Right renal cortex interstitium (tissue), 3 donors: ENCODE measurements around the gene MGAT3. TPM values are rescaled to one million over a fixed set of nuclear protein-coding genes. Genes with fewer than 3 reads are reported as not detected.
"Not testable (repeated sequence)": the region's sequence is repeated elsewhere in the genome, so short reads cannot be mapped to it uniquely, and the experiment has no call there.

Experiments
- DNase-seq, 3 donors: peaks; one replicate each; pipeline ENCODE4 v3.0.0-alpha.2; 2013; ENCODE audit warnings: low read depth in 3 of 3, low spot score in 2 of 3
- polyA plus RNA-seq, 3 donors: library from polyadenylated mRNA; unstranded; fragments of 120-200 nt; gene quantifications; one replicate each; pipeline ENCODE4 v1.2.1, GENCODE V29; 2013; ENCODE audit not compliant: insufficient read length in 3 of 3

Gene MGAT3
- polyA plus RNA-seq, 3 donors: 18.7 to 26.7 (median 23.8) TPM

DNA sequence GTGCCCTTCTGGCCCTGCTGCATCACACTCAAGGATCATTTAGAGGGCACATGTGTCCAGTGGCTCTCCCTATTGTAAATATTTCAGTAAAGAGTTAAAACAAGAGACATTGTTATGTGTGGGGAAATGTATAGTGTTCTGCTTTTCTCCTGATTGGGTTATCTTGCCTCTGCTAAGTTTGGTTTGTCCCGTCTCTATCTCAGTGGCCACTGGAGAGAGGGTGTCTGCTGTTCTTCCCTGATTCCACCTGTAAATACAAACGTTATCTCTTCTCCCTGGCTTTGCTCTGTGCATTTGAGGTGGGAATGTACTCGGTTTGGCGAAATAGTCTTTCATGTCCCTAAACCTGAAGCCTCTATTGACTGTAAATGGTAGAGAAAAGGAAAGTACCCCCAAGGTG, 51.6 kb downstream of the MGAT3 start:
- DNase-seq: no peak

DNA sequence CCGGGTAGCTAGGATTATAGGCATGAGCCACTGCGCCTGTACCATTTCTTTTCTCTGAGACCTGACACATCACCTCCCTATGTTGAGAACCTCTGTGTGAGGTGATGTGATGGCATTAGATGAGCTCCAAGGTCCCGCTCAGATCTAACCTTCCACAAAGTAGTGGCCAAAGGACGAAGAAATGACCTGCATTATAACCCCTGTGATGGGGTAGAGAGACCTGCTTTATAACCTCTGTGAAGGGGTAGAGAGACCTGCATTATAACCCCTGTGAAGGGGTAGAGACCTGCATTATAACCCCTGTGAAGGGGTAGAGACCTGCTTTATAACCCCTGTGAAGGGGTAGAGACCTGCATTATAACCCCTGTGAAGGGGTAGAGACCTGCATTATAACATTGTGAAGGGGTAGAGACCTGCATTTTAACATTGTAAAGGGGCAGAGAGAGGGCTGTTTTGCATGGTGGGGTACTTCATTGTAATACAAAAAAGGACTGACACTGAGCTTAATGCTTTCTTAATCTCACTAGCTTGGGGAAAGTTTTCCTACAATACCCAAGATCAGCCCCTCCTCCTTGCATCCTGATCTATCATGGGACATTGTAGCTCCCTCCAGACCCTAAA, 53.8 kb downstream of the MGAT3 start:
- no peak for DNase-seq

DNA sequence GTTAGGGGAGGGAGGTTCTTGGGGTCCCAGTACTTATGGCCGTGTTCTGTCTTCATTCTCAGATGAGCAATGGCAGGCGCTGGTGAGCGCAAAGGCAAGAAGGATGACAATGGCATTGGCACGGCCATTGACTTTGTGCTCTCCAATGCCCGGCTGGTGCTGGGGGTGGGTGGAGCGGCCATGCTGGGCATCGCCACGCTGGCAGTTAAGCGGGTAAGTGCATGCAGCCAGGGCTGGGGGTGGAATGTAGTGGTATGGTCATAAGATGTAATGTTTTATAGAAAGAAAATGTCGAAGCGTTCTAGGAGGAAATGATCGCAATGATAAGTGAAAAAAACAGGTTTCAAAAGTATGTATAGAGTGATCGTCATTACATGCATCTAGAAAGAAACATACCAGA, 54.4 kb downstream of the MGAT3 start:
- DNase-seq: no peak

DNA sequence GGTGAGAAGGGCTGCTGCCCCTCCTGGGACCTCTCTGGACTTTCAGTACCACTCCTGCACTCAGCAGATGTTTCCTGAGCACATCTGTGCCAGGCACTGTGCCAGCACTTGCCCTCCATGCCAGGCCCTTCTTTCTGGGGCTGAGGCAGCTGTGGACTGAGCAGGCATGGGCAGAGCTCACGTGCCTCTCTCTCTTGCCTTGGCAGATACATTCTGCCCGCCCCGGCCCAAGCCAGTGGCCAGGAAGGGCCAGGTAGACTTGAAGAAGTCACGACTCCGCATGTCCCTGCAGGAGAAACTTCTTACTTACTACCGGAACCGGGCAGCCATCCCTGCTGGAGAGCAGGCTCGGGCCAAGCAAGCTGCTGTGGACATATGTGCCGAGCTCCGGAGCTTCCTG, 55.2 kb downstream of the MGAT3 start:
- no peak for DNase-seq

DNA sequence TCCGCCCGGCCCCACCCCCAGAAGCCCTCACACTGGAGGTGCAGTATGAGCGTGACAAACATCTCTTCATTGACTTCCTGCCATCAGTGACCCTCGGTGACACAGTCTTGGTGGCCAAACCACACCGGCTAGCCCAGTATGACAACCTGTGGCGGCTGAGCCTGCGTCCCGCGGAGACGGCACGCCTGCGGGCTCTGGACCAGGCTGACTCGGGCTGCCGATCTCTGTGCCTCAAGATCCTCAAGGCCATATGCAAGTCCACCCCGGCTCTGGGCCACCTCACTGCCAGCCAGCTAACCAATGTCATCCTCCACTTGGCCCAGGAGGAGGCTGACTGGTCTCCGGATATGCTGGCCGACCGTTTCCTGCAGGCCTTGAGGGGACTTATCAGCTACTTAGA, 57.0 kb downstream of the MGAT3 start:
- DNase-seq: no peak

DNA sequence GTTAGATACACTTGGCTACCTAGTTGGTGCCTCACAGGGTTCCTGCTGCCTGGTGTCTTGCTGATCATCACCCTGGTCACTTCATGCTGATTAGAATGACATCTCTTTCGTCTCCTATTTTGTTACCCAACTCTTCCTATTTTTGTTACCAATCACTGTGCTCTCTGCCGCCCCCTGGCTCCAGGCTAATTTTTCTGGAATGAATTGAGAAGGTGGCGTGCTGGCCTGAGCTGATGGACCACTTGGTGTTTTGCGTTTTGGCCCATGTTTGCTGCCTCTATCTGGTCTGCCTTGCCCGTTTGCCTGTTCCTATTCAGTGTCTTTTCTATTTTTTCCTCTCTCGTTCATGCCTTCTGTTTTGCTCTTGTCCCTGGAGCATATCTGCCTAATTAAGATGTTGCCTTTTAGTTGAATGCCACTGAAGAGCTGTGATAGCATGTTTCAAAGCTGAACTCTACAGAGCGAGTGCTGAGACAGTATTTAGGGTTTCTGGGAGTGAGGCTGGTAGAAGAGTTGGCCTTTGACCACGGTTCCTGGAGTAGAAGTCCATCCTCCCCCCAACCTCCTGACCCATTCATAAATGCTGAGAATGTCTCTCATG, 57.7 kb downstream of the MGAT3 start:
- no peak for DNase-seq

DNA sequence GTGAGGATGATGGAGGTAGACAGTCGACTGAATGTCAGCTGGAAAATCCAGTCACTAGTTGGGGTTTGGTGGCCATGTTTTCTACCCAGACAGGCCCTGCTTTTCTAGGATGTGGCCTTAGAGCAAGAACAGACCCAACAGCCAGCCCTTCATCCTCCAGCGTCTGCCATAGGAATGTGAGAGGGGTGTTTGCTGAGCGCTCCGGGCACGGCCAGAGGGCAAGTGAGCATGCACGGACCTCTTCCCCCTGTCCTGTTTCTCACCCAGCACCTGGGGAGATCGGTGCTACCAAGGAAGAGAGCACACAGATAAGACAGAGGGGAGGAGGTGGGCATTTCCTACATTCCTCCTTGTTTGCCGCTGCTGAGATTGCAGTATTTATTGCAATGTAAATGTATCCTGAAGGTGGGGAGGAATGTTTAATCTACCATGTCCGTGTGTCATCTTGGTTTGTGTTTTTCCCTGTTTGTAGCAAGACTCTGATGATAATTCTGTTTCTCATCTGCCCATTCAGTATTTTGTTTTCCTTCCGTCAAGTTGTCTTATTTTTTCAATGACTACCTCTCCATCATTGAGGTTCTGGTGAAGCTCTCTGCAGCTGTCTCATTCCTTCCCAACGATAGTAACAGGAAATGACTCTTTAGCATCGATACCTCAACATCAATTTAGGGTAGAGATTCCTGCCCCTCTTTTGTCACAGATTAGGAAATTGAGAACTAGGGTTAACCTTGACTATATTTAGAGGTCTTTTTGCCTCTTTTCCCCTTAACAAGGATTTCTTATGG, 58.6 kb downstream of the MGAT3 start:
- DNase-seq: no peak

DNA sequence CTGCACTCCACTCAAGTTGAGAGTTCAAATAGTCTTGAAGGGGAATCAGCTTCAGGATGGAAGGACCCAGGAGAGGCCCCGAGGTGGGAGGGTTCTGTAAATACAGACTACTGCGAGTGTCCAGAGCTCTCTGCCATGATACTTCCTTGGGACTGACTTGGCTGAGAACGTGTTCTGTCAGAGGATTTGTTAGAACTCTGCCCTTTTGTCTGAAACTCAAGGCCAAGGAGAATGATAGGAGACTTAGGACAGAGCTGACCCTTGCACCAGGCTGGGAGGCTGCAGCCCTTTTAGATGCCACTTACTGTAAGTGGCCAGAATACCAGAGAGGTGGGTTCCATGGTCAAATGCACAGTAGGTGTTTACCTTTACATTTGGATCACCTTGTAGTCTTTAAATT, 60.7 kb downstream of the MGAT3 start:
- no peak for DNase-seq

DNA sequence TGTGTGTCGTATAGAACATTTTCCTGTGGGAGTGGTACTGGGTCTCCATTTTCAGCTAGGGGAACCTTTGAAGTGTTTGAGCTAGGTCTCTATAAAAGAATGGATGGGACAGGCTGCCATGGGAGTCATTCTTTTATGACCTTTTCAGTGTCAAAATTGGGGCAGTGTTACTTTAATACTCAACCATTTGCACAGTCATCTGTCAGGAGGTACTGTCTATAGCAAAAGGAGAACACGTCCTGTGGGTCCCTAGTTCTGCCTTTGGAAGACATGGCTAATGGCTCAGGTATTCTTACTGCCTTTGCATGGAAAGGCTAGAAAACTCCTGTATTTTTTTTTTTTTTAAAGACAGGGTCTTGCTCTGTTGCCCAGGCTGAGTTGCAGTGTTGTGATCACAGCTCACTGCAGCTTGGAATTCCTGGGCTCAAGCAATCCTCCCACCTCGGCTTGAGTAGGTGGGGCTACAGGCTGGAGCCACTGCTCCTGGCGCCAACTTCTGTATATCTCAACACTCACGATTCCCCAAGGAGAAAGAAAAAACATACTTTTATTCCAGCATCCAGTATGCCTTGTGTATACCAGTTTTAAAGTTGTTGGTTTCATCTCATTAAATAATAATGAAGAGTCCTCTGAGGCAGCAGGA, 61.5 kb downstream of the MGAT3 start:
- DNase-seq: no peak

DNA sequence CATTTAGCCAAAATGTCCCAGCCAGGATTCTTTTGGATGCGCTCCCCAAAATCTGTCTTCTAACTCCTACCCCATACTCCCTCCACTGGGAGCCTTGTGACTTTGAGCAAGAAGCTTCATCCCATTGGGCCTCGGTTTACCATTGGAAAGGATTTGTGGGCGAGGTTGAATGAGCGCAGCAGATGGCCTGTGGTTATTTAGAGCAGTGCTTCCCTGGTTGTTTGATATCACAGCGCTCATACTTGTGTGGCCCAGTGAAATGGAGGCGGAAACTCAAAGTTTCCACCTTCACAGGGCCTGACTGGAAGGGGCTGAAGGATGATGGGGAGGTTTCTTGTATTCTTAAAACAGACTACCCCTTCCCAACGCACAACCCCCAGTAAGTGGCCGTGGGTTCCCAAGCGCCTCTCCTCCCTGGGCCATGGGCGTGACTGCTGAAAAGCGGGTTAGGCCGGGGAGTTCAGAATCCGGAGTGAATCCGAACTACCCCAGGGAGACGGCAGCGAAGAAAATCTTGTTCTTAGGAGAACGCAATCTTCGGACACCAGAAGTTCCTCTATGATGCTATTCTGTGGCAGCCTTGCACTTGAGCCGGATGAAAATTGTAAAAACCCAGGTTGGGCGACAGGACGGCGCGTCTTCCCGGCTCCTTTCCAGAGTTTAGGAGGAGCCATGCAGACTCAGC, 62.3 kb downstream of the MGAT3 start:
- DNase-seq: no peak

DNA sequence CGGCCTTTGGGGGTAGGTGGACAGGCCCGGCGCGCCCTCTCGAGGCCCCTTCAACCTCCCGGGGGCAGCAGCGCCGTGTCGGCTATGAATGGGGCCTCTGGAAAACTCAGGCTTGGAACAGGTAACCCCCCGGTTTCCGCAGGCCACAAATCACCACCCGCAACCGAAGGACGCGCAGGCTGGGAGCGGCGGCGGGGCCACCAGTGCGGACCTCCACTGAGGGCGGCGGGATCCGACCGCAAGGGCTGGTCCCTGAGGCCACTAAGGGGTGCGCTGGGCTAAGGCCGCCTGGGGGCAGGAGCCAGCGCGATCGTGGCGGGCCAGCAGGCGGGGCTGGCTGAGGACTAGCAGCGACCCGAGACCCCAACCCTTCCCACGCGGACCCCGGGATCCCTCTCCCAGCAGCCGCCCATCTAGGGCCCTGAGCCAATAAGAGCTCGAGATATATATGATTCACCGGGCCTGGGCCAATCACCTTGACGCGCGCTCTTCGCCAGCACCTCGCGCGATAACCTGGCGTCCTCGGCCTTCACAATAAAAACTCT, 62.9 kb downstream of the MGAT3 start:
- no peak for DNase-seq

DNA sequence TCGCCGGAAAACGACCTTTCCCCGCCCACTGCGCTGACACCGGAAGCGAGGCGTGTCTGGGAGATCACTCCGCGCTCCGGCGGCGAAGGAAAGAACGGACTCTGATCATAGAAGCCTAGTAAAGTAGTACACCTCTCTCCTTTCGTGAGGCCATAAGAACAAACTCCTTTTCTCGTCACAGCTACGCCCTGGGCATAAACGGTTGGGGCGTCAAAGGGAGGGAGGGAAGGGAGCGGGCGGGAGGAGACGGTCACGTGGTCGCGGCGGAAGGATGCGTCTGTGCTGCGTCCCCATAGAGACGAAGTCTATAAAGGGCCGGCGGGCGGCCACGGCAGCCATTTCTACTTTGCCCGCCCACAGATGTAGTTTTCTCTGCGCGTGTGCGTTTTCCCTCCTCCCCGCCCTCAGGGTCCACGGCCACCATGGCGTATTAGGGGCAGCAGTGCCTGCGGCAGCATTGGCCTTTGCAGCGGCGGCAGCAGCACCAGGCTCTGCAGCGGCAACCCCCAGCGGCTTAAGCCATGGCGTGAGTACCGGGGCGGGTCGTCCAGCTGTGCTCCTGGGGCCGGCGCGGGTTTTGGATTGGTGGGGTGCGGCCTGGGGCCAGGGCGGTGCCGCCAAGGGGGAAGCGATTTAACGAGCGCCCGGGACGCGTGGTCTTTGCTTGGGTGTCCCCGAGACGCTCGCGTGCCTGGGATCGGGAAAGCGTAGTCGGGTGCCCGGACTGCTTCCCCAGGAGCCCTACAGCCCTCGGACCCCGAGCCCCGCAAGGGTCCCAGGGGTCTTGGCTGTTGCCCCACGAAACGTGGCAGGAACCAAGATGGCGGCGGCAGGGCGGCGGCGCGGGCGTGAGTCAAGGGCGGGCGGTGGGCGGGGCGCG, 63.7 kb downstream of the MGAT3 start, which contains the start of gene ATF4:
Gene ATF4 (plus strand): TSS at position 337 of the 880 bp plus-strand sequence. CDS start 884 bp downstream, outside the sequence.
- DNase-seq: peak; percentile 94 to 100 (median 99)

DNA sequence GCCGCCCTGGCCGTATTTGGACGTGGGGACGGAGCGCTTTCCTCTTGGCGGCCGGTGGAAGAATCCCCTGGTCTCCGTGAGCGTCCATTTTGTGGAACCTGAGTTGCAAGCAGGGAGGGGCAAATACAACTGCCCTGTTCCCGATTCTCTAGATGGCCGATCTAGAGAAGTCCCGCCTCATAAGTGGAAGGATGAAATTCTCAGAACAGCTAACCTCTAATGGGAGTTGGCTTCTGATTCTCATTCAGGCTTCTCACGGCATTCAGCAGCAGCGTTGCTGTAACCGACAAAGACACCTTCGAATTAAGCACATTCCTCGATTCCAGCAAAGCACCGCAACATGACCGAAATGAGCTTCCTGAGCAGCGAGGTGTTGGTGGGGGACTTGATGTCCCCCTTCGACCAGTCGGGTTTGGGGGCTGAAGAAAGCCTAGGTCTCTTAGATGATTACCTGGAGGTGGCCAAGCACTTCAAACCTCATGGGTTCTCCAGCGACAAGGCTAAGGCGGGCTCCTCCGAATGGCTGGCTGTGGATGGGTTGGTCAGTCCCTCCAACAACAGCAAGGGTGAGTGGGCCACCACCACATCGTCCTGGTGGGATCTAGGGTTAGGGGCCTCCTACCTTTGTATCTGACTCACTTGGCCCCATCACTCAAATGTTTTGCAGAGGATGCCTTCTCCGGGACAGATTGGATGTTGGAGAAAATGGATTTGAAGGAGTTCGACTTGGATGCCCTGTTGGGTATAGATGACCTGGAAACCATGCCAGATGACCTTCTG, 64.5 kb downstream of the MGAT3 start:
- not testable (repeated sequence) for DNase-seq

DNA sequence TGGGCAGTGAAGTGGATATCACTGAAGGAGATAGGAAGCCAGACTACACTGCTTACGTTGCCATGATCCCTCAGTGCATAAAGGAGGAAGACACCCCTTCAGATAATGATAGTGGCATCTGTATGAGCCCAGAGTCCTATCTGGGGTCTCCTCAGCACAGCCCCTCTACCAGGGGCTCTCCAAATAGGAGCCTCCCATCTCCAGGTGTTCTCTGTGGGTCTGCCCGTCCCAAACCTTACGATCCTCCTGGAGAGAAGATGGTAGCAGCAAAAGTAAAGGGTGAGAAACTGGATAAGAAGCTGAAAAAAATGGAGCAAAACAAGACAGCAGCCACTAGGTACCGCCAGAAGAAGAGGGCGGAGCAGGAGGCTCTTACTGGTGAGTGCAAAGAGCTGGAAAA, 65.3 kb downstream of the MGAT3 start:
- not testable (repeated sequence) for DNase-seq

DNA sequence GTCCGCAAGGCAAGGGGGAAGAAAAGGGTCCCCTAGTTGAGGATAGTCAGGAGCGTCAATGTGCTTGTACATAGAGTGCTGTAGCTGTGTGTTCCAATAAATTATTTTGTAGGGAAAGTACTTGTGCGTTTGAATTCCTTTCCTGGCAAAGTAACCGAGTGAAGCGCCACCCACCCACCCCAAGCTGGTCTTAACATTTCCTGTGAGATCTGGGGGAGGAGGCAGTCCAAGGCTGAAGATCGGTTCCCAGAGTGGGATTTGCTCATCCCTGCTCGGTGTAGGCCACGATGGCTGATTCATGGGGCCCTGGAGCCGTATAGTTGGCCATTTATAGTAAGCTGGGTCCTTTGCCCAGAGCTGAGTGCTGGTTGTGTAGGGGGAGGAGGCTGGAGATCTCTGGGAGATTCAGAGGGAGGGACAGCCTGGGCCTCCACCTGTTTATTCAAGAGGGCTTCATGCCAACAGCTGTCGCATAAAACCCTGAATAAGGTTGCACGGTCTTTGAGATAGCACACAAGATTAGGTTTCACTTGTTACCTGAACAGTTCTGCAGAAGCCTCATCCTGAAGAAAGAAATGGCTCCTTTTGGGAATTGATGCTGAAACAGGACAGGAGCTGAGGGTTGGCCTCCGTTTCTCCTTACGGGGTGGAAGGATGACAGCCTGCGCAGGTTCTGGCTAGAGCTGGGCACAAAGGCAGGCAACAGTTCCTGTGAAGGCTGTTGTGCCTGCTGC, 65.9 kb downstream of the MGAT3 start:
- DNase-seq: no peak

DNA sequence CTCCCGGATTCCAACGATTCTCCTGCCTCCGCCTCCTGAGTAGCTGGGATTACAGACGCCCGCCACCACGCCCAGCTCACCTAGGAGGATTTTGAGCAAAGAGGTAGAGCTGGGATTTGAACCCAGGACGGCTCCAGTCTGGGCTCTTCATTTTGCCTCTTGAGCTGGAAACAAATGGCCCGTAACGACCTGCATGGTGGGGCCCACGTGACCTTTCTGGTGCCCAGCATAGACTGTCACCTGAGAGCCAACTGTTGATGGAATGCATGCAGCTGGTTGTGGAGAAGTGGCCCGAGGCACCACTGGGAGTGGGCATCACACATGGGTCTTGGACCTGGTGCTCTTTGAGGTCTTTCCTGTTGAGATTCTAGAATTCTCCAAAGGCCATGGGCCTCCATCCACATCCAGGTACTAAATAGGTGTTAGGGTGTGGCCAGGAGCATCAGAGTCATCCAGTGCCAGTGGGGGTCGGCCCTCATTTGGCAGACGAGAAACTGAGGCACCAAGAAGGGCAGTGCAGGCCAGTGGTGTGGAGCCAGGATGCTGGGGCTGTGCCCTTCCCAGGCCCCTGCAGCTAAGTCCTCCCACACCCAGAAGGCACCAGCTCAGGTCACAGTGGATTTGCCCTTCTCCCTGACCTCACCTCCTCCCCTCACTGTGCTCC, 67.4 kb downstream of the MGAT3 start:
- no peak for DNase-seq
